ENCODE measurements around the gene VARS2. TPM values are rescaled to one million over a fixed set of nuclear protein-coding genes. Genes with fewer than 3 reads are reported as not detected.

VARS2 gene
- total and polyA plus RNA-seq, 2 donors from 2014 or later, result 30.4 to 34.5 TPM

DNA sequence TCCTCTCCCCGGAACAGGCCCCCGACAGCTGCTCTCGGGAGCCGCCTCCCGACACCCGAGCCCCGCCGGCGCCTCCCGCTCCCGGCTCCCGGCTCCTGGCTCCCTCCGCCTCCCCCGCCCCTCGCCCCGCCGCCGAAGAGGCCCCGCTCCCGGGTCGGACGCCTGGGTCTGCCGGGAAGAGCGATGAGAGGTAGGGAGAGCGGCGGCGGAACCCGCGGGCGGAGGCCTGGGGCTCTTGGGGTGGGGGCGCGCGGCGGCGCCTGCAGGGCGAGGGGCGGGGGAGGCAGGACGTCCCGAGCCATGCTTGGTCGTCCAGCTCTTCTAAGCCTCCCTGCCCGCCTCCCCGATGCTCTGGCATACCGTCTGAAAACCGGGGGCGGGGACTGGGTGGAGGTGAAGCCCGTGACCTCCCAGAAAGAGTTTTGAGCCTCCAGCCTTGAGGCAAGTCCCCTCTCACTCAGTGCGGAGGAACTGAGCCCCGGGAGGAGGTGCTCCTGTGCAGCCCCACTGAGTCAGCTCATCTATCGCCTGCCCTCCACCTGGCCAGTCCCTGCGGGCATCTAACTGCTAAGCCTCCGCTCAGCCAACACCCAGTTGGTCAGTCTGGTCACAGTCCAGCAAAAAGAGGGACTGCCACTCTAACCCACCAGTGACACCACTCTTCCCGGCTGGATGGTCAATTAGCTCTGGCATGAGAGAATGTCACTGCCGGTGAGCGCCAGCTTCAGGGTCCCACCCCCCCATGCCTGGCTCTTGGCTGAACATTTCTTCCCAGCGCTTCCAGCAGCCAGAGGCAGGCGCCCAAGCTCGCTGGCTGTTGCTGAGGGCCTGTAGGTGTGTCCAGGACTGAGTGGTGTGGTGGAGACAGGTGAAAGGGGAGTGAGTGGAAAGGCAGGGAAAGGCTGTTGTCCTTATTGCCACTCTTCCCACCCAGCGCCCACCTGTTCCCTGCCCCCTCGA lies 29.2 kb upstream of the VARS2 start:
- H3K4me1 ChIP-seq (ENCODE audit: control insufficient read depth in 2 of 3, insufficient read depth in 2 of 3, low read depth in 1 of 3, low read length in 3 of 3), result peaks cover 12 to 41% (median 23%) of the 10 kb centered on the region in 3 donors
- DNase-seq (peak; percentile 73 to 88 (median 86)), FAIRE-seq (no peak)
- peak overlapping the region; percentile 60 to 85 (median 83) for H3K4me3 ChIP-seq (ENCODE audit: low read length in 3 of 3)
- peaks cover 3% of the 10 kb centered on the region in 3 donors for H3K36me3 ChIP-seq (ENCODE audit: control insufficient read depth in 2 of 3, insufficient read depth in 3 of 3, low read length in 3 of 3)
- TF ChIP-seq, protein P1, sequence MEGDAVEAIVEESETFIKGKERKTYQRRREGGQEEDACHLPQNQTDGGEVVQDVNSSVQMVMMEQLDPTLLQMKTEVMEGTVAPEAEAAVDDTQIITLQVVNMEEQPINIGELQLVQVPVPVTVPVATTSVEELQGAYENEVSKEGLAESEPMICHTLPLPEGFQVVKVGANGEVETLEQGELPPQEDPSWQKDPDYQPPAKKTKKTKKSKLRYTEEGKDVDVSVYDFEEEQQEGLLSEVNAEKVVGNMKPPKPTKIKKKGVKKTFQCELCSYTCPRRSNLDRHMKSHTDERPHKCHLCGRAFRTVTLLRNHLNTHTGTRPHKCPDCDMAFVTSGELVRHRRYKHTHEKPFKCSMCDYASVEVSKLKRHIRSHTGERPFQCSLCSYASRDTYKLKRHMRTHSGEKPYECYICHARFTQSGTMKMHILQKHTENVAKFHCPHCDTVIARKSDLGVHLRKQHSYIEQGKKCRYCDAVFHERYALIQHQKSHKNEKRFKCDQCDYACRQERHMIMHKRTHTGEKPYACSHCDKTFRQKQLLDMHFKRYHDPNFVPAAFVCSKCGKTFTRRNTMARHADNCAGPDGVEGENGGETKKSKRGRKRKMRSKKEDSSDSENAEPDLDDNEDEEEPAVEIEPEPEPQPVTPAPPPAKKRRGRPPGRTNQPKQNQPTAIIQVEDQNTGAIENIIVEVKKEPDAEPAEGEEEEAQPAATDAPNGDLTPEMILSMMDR (IDR thresholded peaks at IDR 0.05; ENCODE audit: borderline replicate concordance, extremely low read depth, insufficient read depth), result no peak
- H3K9me3 ChIP-seq (ENCODE audit: control insufficient read depth in 2 of 3, insufficient read depth in 1 of 3, low read length in 3 of 3), result no peaks in the 10 kb centered on the region
- no peaks in the 10 kb centered on the region for H3K27me3 ChIP-seq (ENCODE audit: control insufficient read depth, insufficient read depth, low read length)
- intact Hi-C loops (cut with DNase I), result loop anchor here (10.0 kb wide), 1 partner anchor 150 kb away; no protein-coding TSS in a partner anchor
- peak overlapping the region; percentile 41 to 87 (median 78) for H3K9ac ChIP-seq (ENCODE audit: low read length in 3 of 3)
- H3K27ac ChIP-seq (ENCODE audit: low read depth in 2 of 2, low read length in 2 of 2), result peak overlapping the region; percentile 94 to 97

DNA sequence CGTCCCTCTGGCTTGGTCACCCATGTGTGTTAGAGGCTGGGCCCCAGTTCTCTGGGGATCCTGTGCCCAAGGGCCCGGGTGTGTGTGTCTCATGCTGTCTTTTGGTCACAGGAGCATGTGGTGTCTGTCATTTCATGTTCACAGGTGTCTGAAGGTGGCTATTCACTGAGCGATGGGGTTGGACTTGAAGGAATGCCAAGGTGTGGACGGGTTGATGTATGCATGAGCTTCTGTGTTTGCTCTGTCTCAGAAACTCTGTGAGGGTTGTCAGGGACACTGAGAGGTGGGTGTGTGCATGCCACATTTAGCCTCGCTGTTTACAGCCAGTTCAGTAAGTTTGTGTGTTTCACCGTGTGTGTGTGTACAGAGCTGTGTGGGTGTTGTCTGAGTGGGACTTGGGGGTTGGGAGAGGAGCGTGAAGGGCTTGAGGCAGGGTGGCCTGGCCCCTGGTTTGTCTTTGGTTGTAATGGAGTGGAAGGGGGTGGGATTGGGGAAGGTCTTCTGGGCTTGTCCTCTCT lies 28.5 kb upstream of the VARS2 start:
- H3K4me3 ChIP-seq (ENCODE audit: low read length in 3 of 3), result peak overlapping the region; percentile 60 to 85 (median 83)
- H3K27ac ChIP-seq (ENCODE audit: low read depth in 2 of 2, low read length in 2 of 2), result peak overlapping the region; percentile 94 to 97
- H3K36me3 ChIP-seq (ENCODE audit: control insufficient read depth in 2 of 3, insufficient read depth in 3 of 3, low read length in 3 of 3), result peaks cover 3 to 9% (median 5%) of the 10 kb centered on the region in 3 donors
- H3K4me1 ChIP-seq (ENCODE audit: control insufficient read depth in 2 of 3, insufficient read depth in 2 of 3, low read depth in 1 of 3, low read length in 3 of 3), result peaks cover 12 to 41% (median 23%) of the 10 kb centered on the region in 3 donors
- H3K27me3 ChIP-seq (ENCODE audit: control insufficient read depth, insufficient read depth, low read length), result no peaks in the 10 kb centered on the region
- no peaks in the 10 kb centered on the region for H3K9me3 ChIP-seq (ENCODE audit: control insufficient read depth in 2 of 3, insufficient read depth in 1 of 3, low read length in 3 of 3)
- intact Hi-C loops (cut with DNase I), result loop anchor here (10.0 kb wide), 1 partner anchor 151 kb away; no protein-coding TSS in a partner anchor
- peak in 4 of 5 donors; percentile 34 to 71 (median 60) for DNase-seq
- TF ChIP-seq, protein P1 (IDR thresholded peaks at IDR 0.05; ENCODE audit: borderline replicate concordance, extremely low read depth, insufficient read depth), result no peak
- H3K9ac ChIP-seq (ENCODE audit: low read length in 3 of 3), result peak overlapping the region in 2 of 3 donors; percentile 78 to 87
- no peak for FAIRE-seq

DNA sequence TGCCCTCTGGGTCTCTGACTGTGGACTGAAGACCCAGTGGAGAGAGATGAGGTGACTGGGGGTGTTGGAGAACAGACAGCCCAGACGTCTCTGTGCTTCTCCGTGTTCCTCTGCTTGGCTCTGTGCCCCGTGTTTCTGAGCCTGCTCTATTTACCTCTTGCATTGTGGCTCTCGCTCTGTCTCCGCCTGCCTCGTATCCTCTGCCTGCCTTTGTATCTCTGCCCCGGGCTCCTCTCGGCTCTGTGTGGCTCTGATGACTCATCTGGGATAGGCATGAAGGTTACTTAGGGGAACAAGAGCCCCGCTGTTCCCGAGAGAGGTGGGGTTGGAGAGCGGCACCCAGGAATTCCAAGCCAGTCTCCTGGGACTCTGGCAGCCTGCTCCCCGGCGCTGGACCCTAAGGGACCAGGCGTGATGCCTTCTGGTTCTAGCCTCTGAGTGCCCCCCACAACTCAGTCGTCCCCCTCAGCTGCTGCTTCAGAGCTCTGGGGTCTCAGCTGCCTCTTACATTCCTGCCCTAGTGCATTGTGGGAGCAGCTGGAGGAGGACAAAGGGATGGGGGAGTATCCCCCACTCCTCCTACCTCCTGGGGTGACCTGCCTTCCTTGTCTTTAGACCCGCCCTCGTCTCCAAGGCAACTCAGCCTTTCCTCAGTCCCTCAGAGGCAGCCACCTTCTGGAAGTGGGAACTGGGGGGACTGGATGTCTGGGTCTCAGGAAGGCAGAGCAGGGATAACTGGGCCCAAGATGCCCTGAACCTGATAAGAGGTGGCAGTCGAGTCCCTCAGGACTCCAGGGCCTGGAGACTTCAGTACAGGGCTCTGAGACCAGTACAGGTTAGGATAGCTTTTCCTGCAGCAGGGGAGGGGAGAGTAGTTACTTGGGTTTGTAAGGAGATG lies 27.8 kb upstream of the VARS2 start:
- TF ChIP-seq, protein P1 (IDR thresholded peaks at IDR 0.05; ENCODE audit: borderline replicate concordance, extremely low read depth, insufficient read depth), result no peak
- peaks cover 11 to 41% (median 23%) of the 10 kb centered on the region in 3 donors for H3K4me1 ChIP-seq (ENCODE audit: control insufficient read depth in 2 of 3, insufficient read depth in 2 of 3, low read depth in 1 of 3, low read length in 3 of 3)
- intact Hi-C loops (cut with DNase I), result loop anchor here (10.0 kb wide), 1 partner anchor 151 kb away; no protein-coding TSS in a partner anchor
- H3K4me3 ChIP-seq (ENCODE audit: low read length in 3 of 3), result peak overlapping the region; percentile 60 to 85 (median 83)
- H3K9ac ChIP-seq (ENCODE audit: low read length in 3 of 3), result peak overlapping the region; percentile 51 to 87 (median 78)
- FAIRE-seq (no peak), DNase-seq (peak; percentile 74 to 96 (median 90))
- peaks cover 3 to 13% (median 8%) of the 10 kb centered on the region in 3 donors for H3K36me3 ChIP-seq (ENCODE audit: control insufficient read depth in 2 of 3, insufficient read depth in 3 of 3, low read length in 3 of 3)
- H3K27me3 ChIP-seq (ENCODE audit: control insufficient read depth, insufficient read depth, low read length), result no peaks in the 10 kb centered on the region
- no peaks in the 10 kb centered on the region for H3K9me3 ChIP-seq (ENCODE audit: control insufficient read depth in 2 of 3, insufficient read depth in 1 of 3, low read length in 3 of 3)
- H3K27ac ChIP-seq (ENCODE audit: low read depth in 2 of 2, low read length in 2 of 2), result peak overlapping the region; percentile 94 to 97

Measured in kidney (tissue), 14 donors.